Measurements from ENCODE around the gene DYNC2H1. TPM values are rescaled to one million over a fixed set of nuclear protein-coding genes. Genes with fewer than 3 reads are reported as not detected.

DYNC2H1 gene
- total RNA-seq, 4 donors from 2014 or later = 24.0 to 46.0 (median 34.9) TPM

GRCh38 chr11:103364687-103365086 lies 255.5 kb downstream of the DYNC2H1 start:
- TF ChIP-seq CTCF (IDR thresholded peaks at IDR 0.05; ENCODE audit: low read depth) = no peak

- no peak for TF ChIP-seq CTCF (IDR thresholded peaks at IDR 0.05; ENCODE audit: low read depth)
Observed at GRCh38 chr11:103367650-103368049, 258.4 kb downstream of the DYNC2H1 start.

DNA sequence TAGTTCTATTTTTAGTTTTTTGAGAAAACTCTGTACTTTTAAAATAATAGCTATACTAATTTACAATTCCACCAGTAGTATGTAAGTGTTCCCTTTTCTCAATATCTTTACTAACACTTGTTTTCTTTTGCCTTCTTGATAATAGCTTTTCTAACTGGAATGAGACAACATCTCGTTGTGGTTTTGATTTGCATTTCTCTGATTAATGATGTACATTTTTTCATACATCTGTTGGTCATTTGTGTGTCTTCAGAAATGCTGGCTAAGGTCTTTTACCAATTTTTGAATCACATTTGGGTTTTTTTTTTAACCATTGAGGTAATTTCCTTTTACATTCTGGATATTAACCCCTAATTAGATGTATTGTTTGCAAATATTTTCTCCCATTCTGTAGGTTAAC lies 258.9 kb downstream of the DYNC2H1 start:
- no peak for TF ChIP-seq CTCF (IDR thresholded peaks at IDR 0.05; ENCODE audit: low read depth)

GRCh38 chr11:103370076-103370475 lies 260.9 kb downstream of the DYNC2H1 start:
- TF ChIP-seq CTCF (IDR thresholded peaks at IDR 0.05; ENCODE audit: low read depth) = no peak

GRCh38 chr11:103372906-103373305 lies 263.7 kb downstream of the DYNC2H1 start:
- no peak for TF ChIP-seq CTCF (IDR thresholded peaks at IDR 0.05; ENCODE audit: low read depth)

DNA sequence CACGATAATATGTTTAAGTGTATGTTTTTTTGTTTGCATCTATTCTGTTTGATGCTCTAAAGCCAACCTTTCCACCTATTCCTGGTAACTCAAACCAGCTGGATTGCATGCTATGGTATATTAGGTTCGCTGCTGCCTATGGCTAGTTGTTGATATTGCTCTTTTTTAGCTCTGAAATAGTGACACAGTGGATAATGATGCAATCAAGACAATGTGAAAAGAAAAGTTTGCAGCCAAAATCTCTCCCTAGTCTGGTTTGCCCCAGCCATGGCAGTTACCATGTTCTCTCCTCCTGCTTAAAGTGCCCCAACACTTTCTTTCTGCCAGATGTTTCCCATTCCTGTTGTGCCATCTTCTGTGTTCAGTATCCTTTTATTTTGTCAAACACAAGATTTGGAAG lies 269.7 kb downstream of the DYNC2H1 start:
- TF ChIP-seq CTCF (IDR thresholded peaks at IDR 0.05; ENCODE audit: low read depth) = no peak

- no peak for TF ChIP-seq CTCF (IDR thresholded peaks at IDR 0.05; ENCODE audit: low read depth)
Observed at GRCh38 chr11:103380031-103380430, 270.8 kb downstream of the DYNC2H1 start.

All from subcutaneous adipose tissue (tissue), 4 donors.